Measurements from ENCODE around the gene ZBTB12. TPM values are rescaled to one million over a fixed set of nuclear protein-coding genes. Genes with fewer than 3 reads are reported as not detected.

ZBTB12 gene
- total and polyA plus RNA-seq, 2 of the 4 experiments (the other 2 are of a cell fraction) = 2.0 to 8.5 TPM

DNA sequence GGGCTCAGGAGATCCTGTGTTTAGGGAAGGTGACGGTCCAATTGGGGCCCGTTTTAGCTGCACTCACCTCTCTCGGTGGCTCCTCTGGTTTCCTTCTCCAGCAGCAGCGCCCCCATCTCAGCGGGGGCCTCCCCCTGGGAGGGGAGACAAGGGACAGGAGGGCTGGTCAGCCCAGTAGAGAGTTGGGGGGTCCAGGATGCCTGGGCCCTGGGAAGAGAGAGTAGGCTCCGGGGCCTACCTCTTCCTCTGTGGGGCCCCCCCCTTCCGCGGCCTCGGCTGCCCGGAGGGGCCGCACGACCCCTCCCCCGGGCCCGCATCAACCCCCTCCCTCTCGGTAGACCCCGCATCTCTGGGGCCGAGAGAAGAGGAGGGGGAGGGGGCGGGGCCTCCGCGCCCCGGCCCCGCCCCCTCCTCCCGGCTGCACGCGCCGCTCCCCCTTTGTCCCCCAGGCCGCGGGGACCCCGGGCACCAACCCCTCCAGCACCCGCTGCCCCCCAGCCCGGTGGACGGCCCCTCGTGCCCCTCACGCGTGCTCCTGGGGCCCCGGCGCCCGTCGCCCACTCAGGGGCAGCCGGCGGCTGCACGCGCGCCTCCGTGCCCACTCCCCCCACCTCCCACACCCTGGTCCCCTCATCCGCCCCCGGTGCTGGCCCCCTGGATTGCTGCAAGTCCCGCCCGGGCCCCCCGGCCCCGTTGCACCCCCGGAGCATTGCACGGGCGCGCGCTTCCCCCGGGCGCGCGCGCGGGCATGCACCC lies 4.9 kb downstream of the ZBTB12 start:
- peak; percentile 7 for ATAC-seq (ENCODE audit: low read depth)
- POLR2A ChIA-PET (ENCODE audit: unreplicated experiment) = interaction anchor here (1.2 kb wide), 1 partner anchor 55 kb away, joined by 3 read pairs; no protein-coding TSS in a partner anchor
- Histone ChIP-seq H2BK120ac (ENCODE audit: low read depth, low read length) (no peak overlapping the region), H3K9me1 (ENCODE audit: insufficient read depth, low read length) (no peaks in the 10 kb centered on the region; the same call in 1 of the 2 replicates), H3K27ac (ENCODE audit: insufficient read depth, low read length) (peak overlapping the region; percentile 67), H2BK15ac (ENCODE audit: low read depth, low read length) (no peak overlapping the region), H3K56ac (ENCODE audit: extremely low read depth, insufficient read depth, low read length) (0 out of 2 replicates have a peak overlapping the region, but pooled peaks have one; percentile 1), H3K79me1 (ENCODE audit: low read depth in 1 of 2, low read length in 2 of 2) (peaks cover 28 to 59% of the 10 kb centered on the region in 2 experiments), H2AK9ac (replicated peaks; ENCODE audit: low read depth, low read length, poor library complexity) (peak overlapping the region; percentile 93), H4K5ac (ENCODE audit: low read depth, low read length) (no peak overlapping the region), H3K4me1 (ENCODE audit: control insufficient read depth, insufficient read depth, low read length) (peaks cover 8% of the 10 kb centered on the region), H3K18ac (ENCODE audit: low read depth, low read length) (no peak overlapping the region), H3K23ac (ENCODE audit: low read depth, low read length) (peak overlapping the region; percentile 59; the same call in 1 of the 2 replicates), H3K4ac (ENCODE audit: low read depth, low read length) (peak overlapping the region; percentile 46), H3K4me2 (ENCODE audit: low read depth, low read length) (peak overlapping the region; percentile 92), H2BK20ac (ENCODE audit: low read depth, low read length) (no peak overlapping the region), H2AFZ (replicated peaks; ENCODE audit: low read length, poor library complexity) (peak overlapping the region; percentile 93), H3K14ac (replicated peaks; ENCODE audit: low read depth, low read length) (peak overlapping the region; percentile 64), H4K8ac (ENCODE audit: low read depth in 2 of 2, low read length in 2 of 2) (peak overlapping the region in 1 of 2 experiments; percentile 60; a peak in 2 of 4 replicates), H2AK5ac (ENCODE audit: low read depth, low read length) (peak overlapping the region; percentile 17; the same call in 1 of the 2 replicates), H4K91ac (ENCODE audit: insufficient read depth, low read depth, low read length) (0 out of 2 replicates have a peak overlapping the region, but pooled peaks have one; percentile 15), H3K27me3 (ENCODE audit: control insufficient read depth, insufficient read depth, low read length) (no peaks in the 10 kb centered on the region), H3K36me3 (ENCODE audit: control insufficient read depth, insufficient read depth, low read length) (peaks cover 26% of the 10 kb centered on the region), H3K9ac (ENCODE audit: low read depth, low read length) (peak overlapping the region; percentile 44), H2BK5ac (ENCODE audit: low read depth, low read length, poor library complexity, severe bottlenecking) (peak overlapping the region; percentile 63), H4K20me1 (ENCODE audit: insufficient read depth, low read length) (peaks cover 7% of the 10 kb centered on the region), H3K9me3 (ENCODE audit: control insufficient read depth, insufficient read depth, low read length) (no peaks in the 10 kb centered on the region), H3K4me3 (ENCODE audit: insufficient read depth, low read depth, low read length) (peak overlapping the region; percentile 92)
- intact Hi-C loops (cut with micrococcal nuclease) (loop anchor here (1.0 kb wide), 1 partner anchor 55 kb away; no protein-coding TSS in a partner anchor), in situ Hi-C loops (cut with MboI; ENCODE audit: low sequenced_read_pairs) (no loop called here), dilution Hi-C loops (cut with HindIII; ENCODE audit: low sequenced_read_pairs, unreplicated experiment) (no loop called here)
- DNase-seq = no peak
- WGBS, 2 experiments (ENCODE audit: extremely low coverage in 2 of 2, insufficient read length in 1 of 2) = 0% methylated on average over 2 of the region's 62 CpGs; no CpG with 5 or more reads in 1 of the 2 experiments
- TF ChIP-seq NFE2L2 (IDR thresholded peaks at IDR 0.05; ENCODE audit: low read depth, low read length) (no peak), MAZ (IDR thresholded peaks at IDR 0.05; ENCODE audit: borderline replicate concordance, low read depth, low read length) (0 out of 2 replicates have a peak, but pooled peaks have one; percentile 12)
- no TSS peak for BruUV-seq (replicated peaks)
- CTCF ChIA-PET = interaction anchor here (1.0 kb wide), 1 partner anchor 8 kb away, joined by 3 read pairs; no protein-coding TSS in a partner anchor

Data from IMR-90 (cell line).